HG03460 (cell line): ENCODE measurements around the gene BPGM.

Source experiments
- ATAC-seq: cut with Tn5 transposase; IDR thresholded peaks from one replicate; pipeline ENCODE4 v1.9.1; 2021; ENCODE audit not compliant: unreplicated experiment

The BPGM gene

GRCh38 chr7:134695321-134695860 lies 48.7 kb downstream of the BPGM start:
- no peak for ATAC-seq

DNA sequence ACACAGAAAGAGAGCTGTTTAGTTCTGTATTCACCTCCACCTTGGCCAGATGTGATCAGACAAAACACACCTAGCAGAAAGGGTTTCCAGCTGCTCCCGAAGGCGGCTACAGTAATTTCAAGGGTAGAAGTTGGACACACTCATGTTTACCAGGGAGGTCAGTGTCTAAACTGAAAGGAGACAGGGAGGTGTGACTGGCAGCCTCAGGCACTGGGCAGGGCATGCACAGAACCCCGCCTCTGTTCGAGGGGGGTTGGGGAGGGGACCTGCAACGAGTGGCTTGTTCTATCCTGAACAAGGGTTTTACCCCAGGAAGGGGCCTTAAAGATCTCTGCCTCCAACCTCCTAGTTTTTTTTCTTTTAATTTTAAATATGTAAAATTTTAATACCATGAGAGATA lies 49.6 kb downstream of the BPGM start:
- no peak for ATAC-seq

DNA sequence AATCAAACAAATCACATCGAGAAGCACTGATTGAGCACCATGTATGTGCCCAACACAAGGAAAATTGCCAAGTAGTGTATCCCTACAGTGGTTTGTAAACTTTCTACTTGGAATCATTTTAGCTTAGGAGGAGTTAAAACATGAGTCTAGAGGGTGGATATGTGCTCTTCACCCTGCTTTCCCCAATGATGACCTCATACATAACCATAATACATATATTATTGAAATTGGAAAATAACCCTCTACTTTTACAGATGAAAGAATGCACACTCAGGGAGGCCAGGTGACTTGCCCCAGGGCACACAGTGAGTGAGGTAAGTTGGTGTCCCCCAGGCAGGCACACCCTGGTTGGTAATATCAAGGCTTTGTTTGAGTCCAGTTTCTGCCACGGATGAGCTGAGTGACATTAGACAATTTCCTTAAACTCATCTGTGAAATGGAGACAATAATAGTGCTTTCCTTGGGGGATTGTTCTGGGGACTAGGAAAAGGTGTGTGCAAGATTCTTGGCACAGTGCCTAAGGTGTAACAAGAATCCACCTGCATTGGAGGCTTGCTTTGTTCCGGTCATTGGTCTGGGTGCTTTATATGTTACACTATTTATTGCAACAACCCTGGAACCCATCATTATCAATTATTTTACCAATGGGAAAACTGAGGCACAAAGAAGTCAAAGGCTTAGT lies 50.7 kb downstream of the BPGM start:
- no peak for ATAC-seq

DNA sequence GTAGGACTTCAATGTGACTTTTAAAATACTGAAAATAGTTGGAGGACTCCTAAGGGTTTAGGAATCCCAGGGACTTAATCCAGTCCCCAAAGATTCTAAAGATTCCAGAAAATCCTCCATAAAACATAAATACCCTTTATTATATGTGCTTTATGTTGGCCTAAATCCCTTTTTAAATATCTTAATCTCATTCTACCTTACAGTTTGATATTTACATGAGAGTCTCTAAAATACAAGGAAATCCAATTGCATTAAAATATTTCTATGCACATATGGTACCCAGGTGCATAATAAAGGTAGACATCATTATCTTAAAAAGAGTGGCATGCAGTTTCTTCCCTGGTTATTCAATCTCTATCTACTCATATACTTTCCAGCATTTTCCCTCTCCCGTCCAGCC lies 51.8 kb downstream of the BPGM start:
- ATAC-seq, result no peak

- ATAC-seq, result no peak
Measured at GRCh38 chr7:134699021-134699818, 52.6 kb downstream of the BPGM start.

DNA sequence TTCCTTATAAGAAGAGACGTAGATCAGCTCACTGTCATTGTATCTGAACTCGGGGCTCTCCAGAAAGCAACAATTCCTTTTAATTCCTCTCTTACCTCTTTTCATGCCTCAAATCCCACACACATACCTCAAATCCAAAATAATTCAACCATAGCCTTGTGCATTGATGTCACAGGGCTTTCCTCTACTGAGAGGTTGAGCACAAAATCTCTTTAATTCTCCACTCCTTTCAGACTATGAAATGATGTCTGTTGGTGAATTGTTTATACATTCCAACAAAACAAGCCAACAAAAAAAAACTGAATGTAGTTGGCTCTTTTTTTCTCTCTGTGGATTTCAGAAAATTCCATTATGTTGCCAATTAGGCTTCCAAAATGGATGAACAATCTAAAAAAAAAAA lies 53.2 kb downstream of the BPGM start:
- ATAC-seq, result no peak

GRCh38 chr7:134701272-134701671 lies 54.6 kb downstream of the BPGM start:
- ATAC-seq, result no peak

DNA sequence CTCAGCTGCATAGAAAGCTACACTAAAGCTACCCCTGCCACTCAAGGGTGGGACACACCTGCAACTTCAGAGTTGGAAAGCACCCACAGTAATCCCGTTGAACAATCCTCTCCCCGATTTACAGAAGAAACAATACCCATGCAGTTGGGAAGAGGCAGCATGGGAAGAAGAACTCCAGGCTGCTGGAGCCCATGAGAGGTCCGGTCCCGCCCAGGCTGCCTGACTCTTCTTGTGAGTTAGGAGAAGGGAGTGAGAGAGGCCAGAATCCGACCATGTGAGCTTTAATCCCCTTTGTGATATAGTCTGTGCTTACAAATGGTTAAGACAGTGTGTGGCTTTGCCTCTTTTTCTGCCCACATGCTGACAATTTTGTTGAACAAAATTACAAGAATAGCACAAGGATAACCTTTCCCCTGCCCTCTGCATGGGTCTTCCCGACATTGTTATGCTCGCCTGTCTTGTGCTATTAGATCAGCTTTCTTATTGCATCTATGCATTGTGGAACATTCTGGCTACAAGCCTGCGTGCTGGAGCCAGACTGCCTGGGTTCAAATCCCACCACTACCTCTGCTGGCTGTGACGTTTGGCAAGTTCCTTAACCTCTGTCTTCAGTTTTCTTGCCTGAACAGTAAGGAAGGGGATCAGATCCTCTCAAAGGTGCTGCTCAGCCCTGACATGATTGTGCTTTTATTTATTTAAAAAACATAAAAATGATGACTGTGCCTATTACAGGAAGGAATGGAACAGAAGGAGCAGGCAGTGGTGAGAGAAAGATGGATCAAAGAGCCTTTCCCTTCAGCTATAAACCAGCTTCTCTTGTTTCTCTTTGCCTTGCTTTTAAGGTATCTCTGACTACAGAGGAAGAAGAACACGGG lies 56.0 kb downstream of the BPGM start:
- ATAC-seq, result no peak

GRCh38 chr7:134703241-134703594 lies 56.6 kb downstream of the BPGM start:
- no peak for ATAC-seq

DNA sequence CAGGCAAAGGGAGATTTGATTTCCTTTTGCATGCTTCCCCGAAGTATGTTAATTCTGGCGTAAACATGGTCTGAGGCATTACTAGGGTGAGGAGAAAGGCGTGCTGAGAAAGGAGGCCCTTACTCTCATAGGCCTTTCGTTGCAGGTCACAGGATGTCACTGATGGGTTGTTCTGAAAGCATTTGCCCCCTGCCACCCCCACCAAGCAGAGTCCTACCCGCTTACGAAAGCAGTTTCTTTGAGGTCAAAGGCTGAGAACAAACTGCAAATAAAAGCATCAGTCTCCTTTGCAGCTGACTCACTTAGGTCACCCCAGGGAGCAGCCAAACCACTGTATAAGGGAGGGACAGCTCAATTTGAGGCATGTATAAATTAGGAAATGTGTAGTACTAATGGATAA lies 57.1 kb downstream of the BPGM start:
- no peak for ATAC-seq

- ATAC-seq, result no peak
Measured at GRCh38 chr7:134704827-134705226, 58.2 kb downstream of the BPGM start.

DNA sequence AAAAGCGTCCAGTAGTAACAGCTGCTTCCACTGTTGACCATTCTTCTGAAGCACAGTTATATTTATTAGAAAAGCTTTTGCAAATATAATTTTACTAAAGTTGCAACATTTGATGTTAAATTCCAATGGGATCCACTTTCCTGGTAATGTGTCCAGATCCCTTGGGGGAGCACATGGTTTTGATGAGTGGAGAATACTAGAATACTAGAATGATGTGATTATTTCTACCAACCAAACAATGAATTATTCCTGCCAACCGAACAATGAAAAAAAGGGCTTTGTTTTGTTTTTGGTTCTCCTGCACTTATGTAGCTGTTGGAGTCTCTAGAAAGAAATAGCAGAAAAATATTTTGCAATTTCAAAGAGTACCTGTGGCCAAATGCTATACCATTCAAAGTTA lies 59.1 kb downstream of the BPGM start:
- no peak for ATAC-seq

- ATAC-seq, result no peak
Measured at GRCh38 chr7:134706468-134706867, 59.8 kb downstream of the BPGM start.

DNA sequence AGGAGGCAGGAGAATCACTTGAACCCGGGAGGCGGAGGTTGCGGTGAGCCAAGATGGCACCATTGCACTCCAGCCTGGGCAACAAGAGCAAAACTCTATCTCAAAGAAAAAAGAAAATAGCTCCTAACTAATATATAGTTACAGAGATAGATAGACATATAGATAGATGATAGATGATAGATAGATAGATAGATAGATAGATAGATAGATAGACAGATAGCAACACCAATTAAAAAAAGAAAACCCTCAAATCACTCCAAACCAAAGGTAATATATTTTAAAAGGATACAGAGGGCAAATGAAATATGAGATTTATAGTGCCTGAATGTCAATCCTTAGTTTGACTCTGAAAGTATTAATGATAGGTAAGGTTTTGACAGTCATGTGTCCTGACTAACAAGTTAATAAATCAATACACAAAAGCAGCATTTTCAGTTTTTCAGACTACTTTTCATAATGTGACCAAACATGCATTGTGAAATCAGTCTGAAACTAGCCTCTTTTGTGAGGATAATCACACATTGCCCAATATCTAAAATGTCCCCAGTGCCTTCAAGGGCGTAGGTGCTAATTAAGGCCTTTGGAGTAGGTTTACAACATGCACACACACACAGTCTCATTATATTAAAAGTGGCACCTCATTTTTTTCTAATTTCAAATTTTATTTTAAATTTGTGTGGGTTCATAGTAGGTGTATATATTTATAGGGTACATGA lies 61.2 kb downstream of the BPGM start:
- ATAC-seq, result no peak

- no peak for ATAC-seq
Measured at GRCh38 chr7:134708692-134709091, 62.0 kb downstream of the BPGM start.

DNA sequence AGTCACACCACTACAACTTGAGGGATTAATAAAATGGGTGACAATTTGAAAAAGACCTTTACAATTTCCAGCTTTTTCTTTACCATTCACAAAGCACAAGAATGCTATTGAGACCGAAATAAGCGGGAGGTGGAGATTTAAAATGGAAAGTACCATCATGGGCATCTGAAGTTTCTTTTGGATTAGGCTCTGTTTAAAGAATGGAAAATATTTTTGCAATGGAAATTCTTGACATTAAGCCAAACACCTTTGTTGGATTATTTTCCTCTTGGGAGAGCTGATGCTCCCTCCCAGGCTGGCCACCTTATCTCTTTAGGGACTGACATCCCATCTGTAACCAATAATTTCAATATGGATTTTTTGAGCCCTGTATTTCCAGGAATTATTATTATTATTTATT lies 62.5 kb downstream of the BPGM start:
- ATAC-seq, result no peak

- ATAC-seq, result no peak
Measured at GRCh38 chr7:134710511-134710853, 63.8 kb downstream of the BPGM start.

DNA sequence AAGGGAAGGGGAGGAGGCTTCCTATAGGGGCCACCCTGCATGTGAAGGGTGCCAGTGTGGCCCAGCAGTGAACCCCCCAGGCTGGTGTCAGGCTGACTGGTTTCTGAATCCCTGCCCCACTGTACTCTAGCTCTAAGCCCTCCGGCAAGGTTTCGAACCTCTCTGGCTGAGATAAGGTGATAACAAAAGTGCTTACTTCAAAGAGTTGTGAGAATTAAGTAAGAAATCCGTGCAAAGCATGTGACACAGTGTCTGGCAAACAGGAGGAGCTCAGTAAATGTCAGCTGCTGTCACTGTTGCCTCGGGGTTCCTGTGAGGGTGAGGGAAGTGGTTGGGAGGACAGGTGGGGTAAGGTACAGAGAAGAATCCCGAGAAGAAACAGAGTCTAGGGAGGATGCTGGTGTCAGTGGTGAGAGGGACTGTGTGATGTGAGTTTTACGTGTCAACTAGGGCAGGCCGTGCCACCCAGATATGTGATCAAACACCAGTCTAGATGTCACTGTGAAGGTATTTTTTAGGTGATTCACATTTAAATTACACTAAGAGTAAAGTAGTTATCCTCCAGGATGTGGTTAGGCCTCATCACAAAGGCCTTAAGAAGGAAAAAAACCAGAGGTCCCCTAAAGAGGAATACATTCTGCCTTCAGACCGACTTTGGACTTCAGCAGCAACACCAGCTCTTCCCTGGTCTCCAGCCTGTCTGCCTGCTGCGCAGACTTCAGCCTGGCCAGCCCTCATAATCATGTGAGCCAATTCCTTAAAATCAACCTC lies 64.4 kb downstream of the BPGM start:
- ATAC-seq, result no peak

GRCh38 chr7:134712196-134712595 lies 65.5 kb downstream of the BPGM start:
- ATAC-seq, result no peak

GRCh38 chr7:134714470-134715205 lies 68.0 kb downstream of the BPGM start:
- ATAC-seq, result no peak
